GM10266 (cell line): ENCODE results near the gene NPEPPS.
A peak's percentile ranks its signal among the peaks of the same experiment; 100 is the strongest.

Experiments used
- DNase-seq: peaks from one replicate; pipeline ENCODE4 v3.0.0; 2012; ENCODE audit errors: extremely low spot score
- CTCF ChIP-seq: IDR thresholded peaks from 2 replicates; pipeline ENCODE4 v1.5.1; 2012; ENCODE audit warnings: mild to moderate bottlenecking, low read depth; ENCODE audit not compliant: control insufficient read depth, insufficient read depth; ENCODE audit errors: missing control alignments

The NPEPPS gene

GRCh38 chr17:47654991-47655390 lies 124.1 kb downstream of the NPEPPS start:
- TF ChIP-seq CTCF: no peak
- no peak for DNase-seq

GRCh38 chr17:47660064-47660492 lies 129.2 kb downstream of the NPEPPS start:
- TF ChIP-seq CTCF: no peak
- DNase-seq: peak; percentile 30

DNA sequence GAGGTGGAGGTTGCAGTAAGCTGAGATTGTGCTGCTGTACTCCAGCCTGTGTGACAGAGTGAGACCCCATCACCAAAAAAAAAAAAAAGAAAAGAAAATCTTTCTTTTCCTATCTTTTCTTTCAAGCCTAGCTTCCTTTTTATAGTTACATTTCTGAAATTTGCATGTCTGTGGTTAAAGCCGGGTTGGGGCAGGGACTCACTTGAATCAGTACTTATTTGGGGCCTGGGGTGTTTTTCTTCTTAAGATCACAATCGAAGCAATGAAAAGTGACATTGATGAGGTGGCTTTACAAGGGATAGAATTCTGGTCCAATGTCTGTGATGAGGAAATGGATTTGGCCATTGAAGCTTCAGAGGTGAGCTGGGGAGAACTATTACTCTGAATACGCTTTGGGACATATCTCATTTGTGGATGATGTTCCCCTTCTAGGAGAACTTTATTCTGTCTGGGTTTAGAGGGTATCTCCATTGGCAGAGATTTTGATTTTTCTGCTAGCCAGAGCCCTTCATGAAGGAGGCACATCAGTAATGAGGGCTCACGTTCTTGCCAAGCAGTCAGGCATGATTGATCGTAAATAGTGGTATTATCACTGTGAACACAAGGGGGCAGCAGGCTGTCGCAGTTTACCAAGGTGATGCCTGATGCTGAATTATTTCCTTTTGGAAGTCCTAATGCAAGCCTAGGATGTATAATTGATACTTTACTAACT lies 133.2 kb downstream of the NPEPPS start:
- peak; percentile 79 for TF ChIP-seq CTCF
- peak; percentile 52 for DNase-seq

- DNase-seq: no peak
- no peak for TF ChIP-seq CTCF
Observed at GRCh38 chr17:47664624-47664941, 133.7 kb downstream of the NPEPPS start.

DNA sequence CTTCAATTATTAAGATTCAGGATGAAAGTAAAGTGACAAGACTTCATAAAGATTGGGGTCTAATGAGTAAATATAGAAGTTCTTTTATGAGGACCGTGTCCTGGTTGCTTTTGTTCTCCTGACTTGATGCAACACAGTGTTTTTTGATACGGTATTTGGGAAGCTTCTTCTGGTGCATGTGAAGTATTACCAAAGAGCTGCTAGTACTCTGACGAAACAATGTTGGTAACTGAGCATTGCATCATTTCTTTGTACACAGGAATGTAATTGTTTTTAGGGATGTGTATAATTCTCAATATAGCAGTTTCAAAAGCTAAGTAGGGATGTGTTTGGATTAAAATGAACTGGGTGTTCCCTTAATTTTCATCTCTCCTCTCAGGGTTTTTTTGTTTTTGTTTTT lies 134.7 kb downstream of the NPEPPS start:
- no peak for DNase-seq
- no peak for TF ChIP-seq CTCF

- TF ChIP-seq CTCF: no peak
Observed at GRCh38 chr17:47669081-47669480, 138.2 kb downstream of the NPEPPS start.

DNA sequence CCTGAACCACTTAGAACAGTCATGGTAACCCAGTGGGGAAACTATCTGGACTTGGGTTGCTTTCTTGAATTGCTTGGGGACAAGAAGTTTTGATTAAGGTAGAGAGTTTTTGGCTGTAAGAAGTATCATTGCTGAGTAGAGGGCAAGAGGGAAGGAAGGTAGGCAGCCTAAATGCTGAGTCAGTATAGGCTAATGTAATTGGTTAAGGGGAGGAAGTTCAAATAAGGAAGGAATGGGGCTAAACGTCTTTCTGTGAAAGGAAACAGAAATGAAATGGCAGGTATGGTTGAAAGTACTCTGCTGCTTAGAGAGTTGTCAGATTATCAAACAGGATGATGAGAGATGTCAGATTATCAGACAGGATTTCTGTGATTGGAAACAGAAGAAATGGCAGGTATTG lies 139.2 kb downstream of the NPEPPS start:
- no peak for TF ChIP-seq CTCF

More at GRCh38 chr17:47669081-47669480, 138.2 kb downstream of the NPEPPS start:
- DNase-seq: no peak

More for the DNA sequence above, 139.2 kb downstream of the NPEPPS start:
- DNase-seq: no peak
